ENCODE measurements around the gene EFNA5.

DNA sequence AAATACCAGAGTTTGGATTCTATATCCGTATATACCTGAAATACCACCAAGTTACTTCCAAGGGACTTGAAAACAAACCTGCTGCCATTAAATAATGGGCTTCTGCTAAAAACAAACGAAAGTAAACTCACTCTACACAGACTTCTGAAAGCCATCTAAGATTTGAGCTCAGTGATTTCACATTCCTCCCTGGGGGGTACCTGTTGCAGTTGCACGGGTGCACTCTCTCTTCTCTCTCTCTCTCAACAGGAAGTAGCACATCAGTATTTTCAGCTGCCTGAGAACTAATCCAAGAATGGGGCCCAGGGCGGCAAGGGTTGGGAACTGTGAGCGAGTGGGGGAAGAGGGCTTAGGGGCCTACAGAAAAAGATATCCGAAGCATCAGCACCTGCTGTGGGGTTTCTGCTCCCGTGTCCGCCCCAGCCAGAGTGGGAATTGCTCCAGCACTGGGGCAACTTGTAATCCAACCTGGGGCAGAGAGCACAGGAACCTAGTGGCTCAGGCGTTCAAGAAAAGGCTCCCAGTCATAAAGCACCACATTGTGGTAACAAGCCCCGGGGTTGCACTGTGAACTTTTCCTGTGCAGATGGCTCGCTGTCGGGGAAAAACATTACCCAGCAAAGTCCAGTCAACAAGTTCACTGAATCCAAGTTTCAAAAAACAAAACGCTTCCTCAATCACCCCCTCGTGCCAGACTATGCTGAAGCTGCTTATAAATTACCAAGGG, 99.8 kb downstream of the EFNA5 start:
- TF ChIP-seq CHD2 (IDR thresholded peaks at IDR 0.05; ENCODE audit: low read length): no peak
- TF ChIP-seq, protein P1, sequence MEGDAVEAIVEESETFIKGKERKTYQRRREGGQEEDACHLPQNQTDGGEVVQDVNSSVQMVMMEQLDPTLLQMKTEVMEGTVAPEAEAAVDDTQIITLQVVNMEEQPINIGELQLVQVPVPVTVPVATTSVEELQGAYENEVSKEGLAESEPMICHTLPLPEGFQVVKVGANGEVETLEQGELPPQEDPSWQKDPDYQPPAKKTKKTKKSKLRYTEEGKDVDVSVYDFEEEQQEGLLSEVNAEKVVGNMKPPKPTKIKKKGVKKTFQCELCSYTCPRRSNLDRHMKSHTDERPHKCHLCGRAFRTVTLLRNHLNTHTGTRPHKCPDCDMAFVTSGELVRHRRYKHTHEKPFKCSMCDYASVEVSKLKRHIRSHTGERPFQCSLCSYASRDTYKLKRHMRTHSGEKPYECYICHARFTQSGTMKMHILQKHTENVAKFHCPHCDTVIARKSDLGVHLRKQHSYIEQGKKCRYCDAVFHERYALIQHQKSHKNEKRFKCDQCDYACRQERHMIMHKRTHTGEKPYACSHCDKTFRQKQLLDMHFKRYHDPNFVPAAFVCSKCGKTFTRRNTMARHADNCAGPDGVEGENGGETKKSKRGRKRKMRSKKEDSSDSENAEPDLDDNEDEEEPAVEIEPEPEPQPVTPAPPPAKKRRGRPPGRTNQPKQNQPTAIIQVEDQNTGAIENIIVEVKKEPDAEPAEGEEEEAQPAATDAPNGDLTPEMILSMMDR (IDR thresholded peaks at IDR 0.05; ENCODE audit: control extremely low read depth in 1 of 3, insufficient read depth in 1 of 3, low read depth in 1 of 3, low read length in 3 of 3): no peak

All from H1 (cell line).